Measurements from ENCODE around the gene VPS37C.

VPS37C gene

GRCh38 chr11:61129639-61130523, 31.3 kb downstream of the VPS37C start:
- H3K36me3 Mint-ChIP-seq, result peaks cover 33% of the 10 kb centered on the region
- peak; percentile 94 for DNase-seq

GRCh38 chr11:61128947-61129638, 32.1 kb downstream of the VPS37C start:
- no peak for DNase-seq
- Mint-ChIP-seq H3K9me3 (no peaks in the 10 kb centered on the region), H3K4me1 (peaks cover 22% of the 10 kb centered on the region), H3K27me3 (no peaks in the 10 kb centered on the region), H3K27ac (peak overlapping the region; percentile 51), H3K4me3 (no peak overlapping the region), H3K36me3 (peaks cover 40% of the 10 kb centered on the region)
- CTCF ChIA-PET, result interaction anchor here (0.7 to 3.9 kb wide), 17 partner anchors 9 to 298 kb away, joined by 3 to 44 read pairs (median 6); partner anchors contain the start of gene CD6

More at GRCh38 chr11:61129639-61130523, 31.3 kb downstream of the VPS37C start:
- no peak overlapping the region for H3K4me3 Mint-ChIP-seq
- peak overlapping the region; percentile 51 for H3K27ac Mint-ChIP-seq
- CTCF ChIA-PET, result interaction anchor here (0.7 to 3.9 kb wide), 15 partner anchors 9 to 299 kb away, joined by 3 to 44 read pairs (median 6); partner anchors contain the start of gene CD6
- no peaks in the 10 kb centered on the region for H3K9me3 Mint-ChIP-seq
- H3K27me3 Mint-ChIP-seq, result no peaks in the 10 kb centered on the region
- peaks cover 22% of the 10 kb centered on the region for H3K4me1 Mint-ChIP-seq

- peaks cover 49% of the 10 kb centered on the region for H3K36me3 Mint-ChIP-seq
Observed at GRCh38 chr11:61127991-61128390, 33.2 kb downstream of the VPS37C start.

GRCh38 chr11:61126256-61126655, 35.0 kb downstream of the VPS37C start:
- H3K4me1 Mint-ChIP-seq, result peaks cover 40% of the 10 kb centered on the region
- H3K27me3 Mint-ChIP-seq, result no peaks in the 10 kb centered on the region
- no peaks in the 10 kb centered on the region for H3K9me3 Mint-ChIP-seq
- CTCF ChIA-PET, result interaction anchor here (1.0 to 1.7 kb wide), 2 partner anchors 14 to 45 kb away, joined by 3 to 6 read pairs; no protein-coding TSS in a partner anchor
- DNase-seq, result no peak
- no peak overlapping the region for H3K27ac Mint-ChIP-seq
- H3K36me3 Mint-ChIP-seq, result peaks cover 65% of the 10 kb centered on the region
- H3K4me3 Mint-ChIP-seq, result no peak overlapping the region

More at GRCh38 chr11:61127991-61128390, 33.2 kb downstream of the VPS37C start:
- Mint-ChIP-seq H3K9me3 (no peaks in the 10 kb centered on the region), H3K4me1 (peaks cover 24% of the 10 kb centered on the region), H3K27me3 (no peaks in the 10 kb centered on the region), H3K27ac (peak overlapping the region; percentile 19), H3K4me3 (no peak overlapping the region)
- CTCF ChIA-PET, result interaction anchor here (0.6 to 3.9 kb wide), 12 partner anchors 10 to 240 kb away, joined by 3 to 44 read pairs (median 6); partner anchors contain the start of gene CD6
- no peak for DNase-seq

- DNase-seq, result no peak
- Mint-ChIP-seq H3K27me3 (no peaks in the 10 kb centered on the region), H3K4me1 (peaks cover 50% of the 10 kb centered on the region), H3K27ac (peak overlapping the region; percentile 5), H3K4me3 (no peak overlapping the region), H3K36me3 (peaks cover 74% of the 10 kb centered on the region), H3K9me3 (no peaks in the 10 kb centered on the region)
- CTCF ChIA-PET, result interaction anchor here (0.6 to 1.7 kb wide), 3 partner anchors 13 to 44 kb away, joined by 3 to 6 read pairs (median 3); no protein-coding TSS in a partner anchor
Observed at GRCh38 chr11:61125310-61125684, 35.9 kb downstream of the VPS37C start.

GRCh38 chr11:61124574-61125309, 36.5 kb downstream of the VPS37C start:
- H3K9me3 Mint-ChIP-seq, result no peaks in the 10 kb centered on the region
- no peaks in the 10 kb centered on the region for H3K27me3 Mint-ChIP-seq
- CTCF ChIA-PET, result interaction anchor here (1.0 kb wide), 1 partner anchor 13 kb away, joined by 3 read pairs; no protein-coding TSS in a partner anchor
- no peak overlapping the region for H3K4me3 Mint-ChIP-seq
- H3K36me3 Mint-ChIP-seq, result peaks cover 80% of the 10 kb centered on the region
- peaks cover 51% of the 10 kb centered on the region for H3K4me1 Mint-ChIP-seq
- no peak for DNase-seq
- H3K27ac Mint-ChIP-seq, result peak overlapping the region; percentile 58

GRCh38 chr11:61123775-61124571, 37.3 kb downstream of the VPS37C start:
- H3K9me3 Mint-ChIP-seq, result no peaks in the 10 kb centered on the region
- no peaks in the 10 kb centered on the region for H3K27me3 Mint-ChIP-seq
- CTCF ChIA-PET, result no interaction called here
- peaks cover 51% of the 10 kb centered on the region for H3K4me1 Mint-ChIP-seq
- H3K4me3 Mint-ChIP-seq, result no peak overlapping the region
- H3K36me3 Mint-ChIP-seq, result peaks cover 87% of the 10 kb centered on the region
- no peak for DNase-seq
- H3K27ac Mint-ChIP-seq, result peak overlapping the region; percentile 58

GRCh38 chr11:61122761-61123160, 38.5 kb downstream of the VPS37C start:
- no peak overlapping the region for H3K4me3 Mint-ChIP-seq
- CTCF ChIA-PET, result no interaction called here
- peaks cover 92% of the 10 kb centered on the region for H3K36me3 Mint-ChIP-seq
- peaks cover 51% of the 10 kb centered on the region for H3K4me1 Mint-ChIP-seq
- H3K27me3 Mint-ChIP-seq, result no peaks in the 10 kb centered on the region
- DNase-seq, result no peak
- no peaks in the 10 kb centered on the region for H3K9me3 Mint-ChIP-seq
- no peak overlapping the region for H3K27ac Mint-ChIP-seq

- no peaks in the 10 kb centered on the region for H3K27me3 Mint-ChIP-seq
- H3K27ac Mint-ChIP-seq, result no peak overlapping the region
- no peaks in the 10 kb centered on the region for H3K9me3 Mint-ChIP-seq
- H3K4me1 Mint-ChIP-seq, result peaks cover 57% of the 10 kb centered on the region
- CTCF ChIA-PET, result no interaction called here
- DNase-seq, result no peak
- H3K4me3 Mint-ChIP-seq, result no peak overlapping the region
- peaks cover 90% of the 10 kb centered on the region for H3K36me3 Mint-ChIP-seq
Observed at GRCh38 chr11:61121917-61122316, 39.3 kb downstream of the VPS37C start.

GRCh38 chr11:61121192-61121831, 39.9 kb downstream of the VPS37C start:
- Mint-ChIP-seq H3K36me3 (peaks cover 90% of the 10 kb centered on the region), H3K27ac (peak overlapping the region; percentile 86), H3K9me3 (no peaks in the 10 kb centered on the region), H3K4me1 (peaks cover 63% of the 10 kb centered on the region), H3K4me3 (no peak overlapping the region), H3K27me3 (no peaks in the 10 kb centered on the region)
- DNase-seq, result no peak
- CTCF ChIA-PET, result interaction anchor here (1.1 to 2.6 kb wide), 4 partner anchors 8 to 151 kb away, joined by 3 to 7 read pairs (median 6); no protein-coding TSS in a partner anchor

GRCh38 chr11:61120706-61121191, 40.5 kb downstream of the VPS37C start:
- H3K36me3 Mint-ChIP-seq, result peaks cover 90% of the 10 kb centered on the region
- CTCF ChIA-PET, result interaction anchor here (0.6 to 2.6 kb wide), 5 partner anchors 8 to 150 kb away, joined by 3 to 7 read pairs (median 5); no protein-coding TSS in a partner anchor
- H3K27me3 Mint-ChIP-seq, result no peaks in the 10 kb centered on the region
- peaks cover 68% of the 10 kb centered on the region for H3K4me1 Mint-ChIP-seq
- peak overlapping the region; percentile 86 for H3K27ac Mint-ChIP-seq
- no peak overlapping the region for H3K4me3 Mint-ChIP-seq
- H3K9me3 Mint-ChIP-seq, result no peaks in the 10 kb centered on the region
- peak; percentile 66 for DNase-seq

- Mint-ChIP-seq H3K4me3 (peak overlapping the region; percentile 52), H3K4me1 (peaks cover 74% of the 10 kb centered on the region), H3K27me3 (no peaks in the 10 kb centered on the region), H3K9me3 (no peaks in the 10 kb centered on the region), H3K36me3 (peaks cover 92% of the 10 kb centered on the region), H3K27ac (peak overlapping the region; percentile 86)
- CTCF ChIA-PET, result interaction anchor here (0.6 to 2.6 kb wide), 5 partner anchors 9 to 150 kb away, joined by 3 to 7 read pairs (median 5); no protein-coding TSS in a partner anchor
- no peak for DNase-seq
Observed at GRCh38 chr11:61120099-61120705, 41.0 kb downstream of the VPS37C start.
